CD1c-positive myeloid dendritic cell (primary cell): ENCODE results near the gene STAMBPL1.
"Not testable (repeated sequence)": the region's sequence is repeated elsewhere in the genome, so short reads cannot be mapped to it uniquely, and the experiment has no call there.

Experiments
- DNase-seq: peaks from one replicate; pipeline ENCODE4 v3.0.0-alpha.2; 2016; ENCODE audit errors: extremely low spot score

STAMBPL1 gene

DNA sequence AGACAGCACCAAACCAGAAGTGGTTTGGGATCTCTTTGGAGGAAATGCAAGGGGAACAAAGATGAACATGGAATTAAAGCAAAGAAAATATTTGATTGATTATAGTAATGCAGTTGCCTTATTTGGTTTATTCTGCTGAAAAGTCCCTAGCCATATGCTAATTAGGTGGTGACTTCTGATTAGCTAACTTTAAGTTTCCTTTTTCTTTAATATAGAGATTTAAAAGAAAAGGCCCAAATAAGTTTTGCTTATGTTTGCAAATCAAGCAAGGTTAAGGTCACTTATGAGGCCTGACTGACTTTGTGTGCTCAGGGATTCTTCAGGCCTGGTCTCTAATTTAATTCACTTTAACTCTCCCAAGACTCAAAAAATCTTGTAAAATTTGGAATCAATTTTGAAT lies 22.2 kb upstream of the STAMBPL1 start:
- no peak for DNase-seq

DNA sequence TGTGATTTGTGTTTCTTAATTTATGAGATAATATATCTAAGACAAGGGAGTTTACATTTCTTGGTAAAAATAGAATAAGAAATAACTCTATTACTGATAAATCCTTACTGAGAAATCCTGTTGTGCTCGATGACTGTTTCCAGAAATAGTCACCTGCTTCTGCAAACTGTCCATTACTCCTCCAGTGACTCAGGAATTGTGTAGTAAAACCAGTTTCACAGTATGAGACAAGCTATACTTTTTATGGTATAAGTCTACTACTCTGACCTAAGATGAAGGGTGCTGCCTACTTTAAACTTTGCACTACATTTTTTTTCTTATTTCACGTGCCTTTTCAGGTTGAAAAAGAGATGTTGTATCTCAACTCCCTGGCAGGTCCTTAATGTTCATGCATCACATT lies 21.6 kb upstream of the STAMBPL1 start:
- peak; percentile 64 for DNase-seq

DNA sequence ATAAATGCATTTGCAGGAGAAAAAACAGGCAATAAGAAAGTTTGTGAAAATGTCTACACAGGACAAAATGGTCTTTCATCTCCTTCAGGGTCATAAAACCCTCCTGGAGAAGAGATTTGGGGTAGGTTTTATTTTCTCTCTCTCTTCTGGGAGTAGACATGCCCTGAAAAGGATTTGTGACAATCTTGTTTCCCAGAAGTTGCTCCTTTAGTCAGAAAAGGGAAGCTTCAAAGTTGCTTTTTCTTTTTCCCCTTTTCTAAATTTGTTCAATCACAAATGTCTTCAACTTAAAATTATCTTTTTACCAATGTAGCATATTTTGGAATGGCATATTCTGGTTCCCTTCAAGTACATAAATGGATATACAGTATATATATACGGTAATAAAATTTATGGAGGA lies 19.0 kb upstream of the STAMBPL1 start:
- peak; percentile 55 for DNase-seq

DNA sequence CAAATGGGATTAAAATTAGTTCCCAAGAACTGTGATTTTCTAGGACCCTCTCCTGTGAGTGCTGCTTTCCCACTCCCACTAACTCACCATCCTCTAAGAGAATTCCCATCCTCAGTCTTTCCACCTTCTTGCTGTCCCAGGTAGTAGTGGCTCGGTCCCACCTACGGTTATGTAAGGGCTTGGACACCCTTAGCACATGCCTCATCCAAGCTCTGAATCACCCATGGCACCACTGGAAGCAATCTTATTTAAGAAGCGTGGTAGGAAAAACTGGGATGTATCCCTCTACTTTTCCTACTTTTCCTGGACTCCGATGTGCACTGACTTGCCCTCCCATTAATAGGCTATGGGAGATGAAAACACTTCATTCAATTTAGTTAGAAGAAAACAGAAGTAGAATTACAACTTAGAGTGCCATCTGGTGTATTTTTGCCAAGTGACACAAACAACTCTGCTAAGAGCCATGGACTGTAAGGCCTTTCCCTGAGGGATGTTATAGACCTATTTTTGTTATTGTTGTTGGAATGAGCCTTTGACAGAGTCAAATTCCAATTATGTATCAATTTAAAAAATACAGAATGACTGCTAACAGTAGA lies 14.7 kb upstream of the STAMBPL1 start:
- peak; percentile 56 for DNase-seq

- DNase-seq = no peak
Measured at GRCh38 chr10:88866454-88866853, 13.6 kb upstream of the STAMBPL1 start.

DNA sequence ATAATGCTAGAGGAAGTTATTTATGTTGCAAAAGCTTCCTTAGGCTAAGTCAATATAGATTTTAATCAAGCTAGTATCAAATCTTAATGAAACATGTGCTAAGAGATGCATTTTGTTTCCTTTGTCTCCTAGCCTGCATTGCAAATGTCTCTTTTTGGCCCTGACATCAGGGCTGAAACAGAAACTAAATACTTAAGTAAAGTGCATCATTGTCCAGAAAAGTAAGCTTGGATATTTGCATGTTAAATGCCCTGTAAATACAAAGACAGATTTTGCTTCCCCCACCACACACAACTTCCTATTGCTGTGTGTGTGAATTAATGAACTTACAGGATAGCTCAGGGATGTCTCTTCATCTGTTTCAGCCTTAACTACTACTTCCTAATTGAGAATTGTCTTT lies 10.0 kb upstream of the STAMBPL1 start:
- no peak for DNase-seq

GRCh38 chr10:88873757-88874156 lies 6.3 kb upstream of the STAMBPL1 start:
- no peak for DNase-seq

- DNase-seq = no peak
Measured at GRCh38 chr10:88874281-88874680, 5.8 kb upstream of the STAMBPL1 start.

GRCh38 chr10:88875081-88875480 lies 5.0 kb upstream of the STAMBPL1 start:
- no peak for DNase-seq

DNA sequence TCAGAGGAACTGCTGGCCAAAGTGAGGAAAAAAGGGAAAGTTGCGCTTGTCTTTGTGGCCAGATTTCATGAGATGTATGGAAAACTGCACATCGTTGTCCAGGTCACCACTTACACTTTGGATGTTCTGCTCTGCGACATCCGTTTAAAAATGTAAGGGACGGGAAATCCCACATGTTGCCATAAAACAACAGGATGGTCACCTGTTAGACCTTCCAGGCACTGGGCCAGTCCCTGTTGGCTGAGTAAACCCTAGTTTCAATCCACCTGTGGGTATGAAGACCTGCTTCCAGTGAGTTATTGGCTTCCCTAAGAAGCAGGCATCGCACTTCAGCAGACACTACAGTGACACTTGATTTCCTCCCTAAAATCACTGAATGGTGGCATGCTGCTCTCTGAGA lies 2.7 kb upstream of the STAMBPL1 start:
- no peak for DNase-seq

GRCh38 chr10:88880282-88881076 lies 434 bp downstream of the STAMBPL1 start:
- peak; percentile 93 for DNase-seq

- DNase-seq = peak; percentile 17
Measured at GRCh38 chr10:88881320-88881719, 1.3 kb downstream of the STAMBPL1 start.

GRCh38 chr10:88881922-88882645 lies 2.0 kb downstream of the STAMBPL1 start:
- no peak for DNase-seq

DNA sequence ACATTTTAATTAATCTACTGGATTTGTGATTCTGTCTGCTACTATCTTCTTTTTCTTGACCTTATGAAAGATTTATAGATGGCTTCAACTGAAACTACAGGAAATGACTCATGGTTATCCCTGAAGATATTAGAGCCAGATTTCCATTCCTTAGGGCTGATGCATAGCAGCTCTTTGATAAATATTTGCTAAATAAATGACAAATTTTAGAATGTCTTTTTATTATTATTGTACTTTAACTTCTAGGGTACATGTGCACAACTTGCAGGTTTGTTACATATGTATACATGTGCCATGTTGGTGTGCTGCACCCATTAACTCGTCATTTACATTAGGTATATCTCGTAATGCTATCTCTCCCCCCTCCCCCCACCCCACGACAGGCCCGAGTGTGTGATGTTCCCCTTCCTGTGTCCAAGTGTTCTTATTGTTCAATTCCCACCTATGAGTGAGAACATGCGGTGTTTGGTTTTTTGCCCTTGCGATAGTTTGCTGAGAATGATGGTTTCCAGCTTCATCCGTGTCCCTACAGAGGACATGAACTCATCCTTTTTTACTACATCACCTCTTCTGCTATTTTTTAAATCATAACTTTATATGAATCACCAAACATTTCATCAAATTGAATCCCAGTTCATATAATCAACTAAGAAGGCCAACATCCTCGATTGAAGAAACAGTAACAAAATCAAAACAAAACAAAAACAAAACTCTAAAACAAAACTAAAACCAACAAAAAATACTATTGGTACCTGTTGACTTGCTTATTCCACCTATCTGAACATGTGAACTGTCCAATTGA lies 2.8 kb downstream of the STAMBPL1 start:
- not testable (repeated sequence) for DNase-seq

DNA sequence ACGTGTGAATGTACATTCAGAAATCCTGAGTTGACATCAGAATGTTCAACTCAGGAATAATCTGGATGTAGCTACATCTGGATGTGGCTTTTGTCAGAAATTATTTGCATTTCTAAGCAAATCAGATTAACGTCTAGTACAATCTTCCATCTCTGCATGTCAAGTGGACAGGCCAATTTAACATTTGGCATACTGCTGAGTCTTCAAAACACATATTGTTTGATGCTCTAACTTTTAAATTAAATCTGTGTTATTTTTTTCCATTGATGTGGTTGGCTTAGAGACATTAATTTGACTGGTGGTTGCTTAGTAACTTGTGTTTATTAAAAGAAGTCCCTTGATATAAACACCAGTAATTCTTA lies 3.4 kb downstream of the STAMBPL1 start:
- no peak for DNase-seq

GRCh38 chr10:88886557-88886956 lies 6.5 kb downstream of the STAMBPL1 start:
- DNase-seq = no peak

GRCh38 chr10:88888810-88889445 lies 8.9 kb downstream of the STAMBPL1 start:
- DNase-seq = no peak

GRCh38 chr10:88889559-88890337 lies 9.7 kb downstream of the STAMBPL1 start:
- no peak for DNase-seq

GRCh38 chr10:88890681-88891381 lies 10.8 kb downstream of the STAMBPL1 start:
- peak; percentile 62 for DNase-seq
